Activated T-cell treated with anti-CD3 and anti-CD28 coated beads, Interleukin-2, amount 50 U/mL, for 1 hour (primary cell): Measurements from ENCODE around the gene CPSF4L.
"Not testable (repeated sequence)": the region's sequence is repeated elsewhere in the genome, so short reads cannot be mapped to it uniquely, and the experiment has no call there.

Source experiments
- DNase-seq: peaks from one replicate; pipeline ENCODE4 v3.0.0-alpha.2; 2020

Gene CPSF4L

GRCh38 chr17:73267648-73268537 is 6.2 kb upstream of the CPSF4L start:
- DNase-seq = no peak

GRCh38 chr17:73266796-73267195 is 5.1 kb upstream of the CPSF4L start:
- no peak for DNase-seq

DNA sequence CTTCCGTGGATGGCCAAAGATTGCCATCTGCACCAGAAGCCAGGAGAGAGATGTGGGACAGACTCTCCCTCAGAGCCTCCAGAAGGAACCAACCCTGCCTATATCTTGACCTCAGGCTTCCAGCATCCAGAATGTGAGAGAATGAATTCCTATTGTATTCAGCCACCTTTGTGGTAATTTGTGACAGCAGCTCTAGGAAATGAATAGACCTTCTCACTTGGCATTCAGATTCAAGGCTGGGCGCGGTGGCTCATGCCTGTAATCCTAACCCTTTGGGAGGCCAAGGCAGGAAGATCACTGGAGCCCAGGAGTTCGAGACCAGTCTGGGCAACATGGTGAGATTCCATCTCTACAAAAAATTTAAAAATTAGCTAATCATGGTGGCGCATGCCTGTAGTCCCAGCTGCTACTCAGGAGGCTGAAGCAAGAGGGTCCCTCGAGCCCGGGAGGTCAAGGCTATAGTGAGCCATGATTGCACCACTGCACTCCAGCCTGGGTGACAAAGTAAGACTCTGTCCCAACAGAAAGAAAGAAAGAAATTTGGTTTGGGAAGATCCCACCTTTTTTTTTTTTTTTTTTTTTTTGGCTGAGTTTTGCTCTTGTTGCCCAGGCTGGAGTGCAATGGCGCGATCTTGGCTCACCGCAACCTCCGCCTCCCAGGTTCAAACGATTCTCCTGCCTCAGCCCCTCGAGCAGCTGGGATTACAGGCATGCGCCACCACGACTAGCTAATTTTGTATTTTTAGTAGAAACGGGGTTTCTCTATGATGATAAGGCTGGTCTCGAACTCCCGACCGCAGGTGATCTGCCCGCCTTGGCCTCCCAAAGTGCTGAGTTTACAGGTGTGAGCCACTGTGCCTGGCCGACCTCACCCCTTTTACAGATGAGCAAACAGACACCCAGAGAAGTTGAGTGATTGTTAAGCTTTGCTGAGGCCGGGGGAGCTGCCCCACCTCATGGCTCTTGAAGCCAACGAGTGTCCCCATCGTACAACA is 4.3 kb upstream of the CPSF4L start:
- no peak for DNase-seq

DNA sequence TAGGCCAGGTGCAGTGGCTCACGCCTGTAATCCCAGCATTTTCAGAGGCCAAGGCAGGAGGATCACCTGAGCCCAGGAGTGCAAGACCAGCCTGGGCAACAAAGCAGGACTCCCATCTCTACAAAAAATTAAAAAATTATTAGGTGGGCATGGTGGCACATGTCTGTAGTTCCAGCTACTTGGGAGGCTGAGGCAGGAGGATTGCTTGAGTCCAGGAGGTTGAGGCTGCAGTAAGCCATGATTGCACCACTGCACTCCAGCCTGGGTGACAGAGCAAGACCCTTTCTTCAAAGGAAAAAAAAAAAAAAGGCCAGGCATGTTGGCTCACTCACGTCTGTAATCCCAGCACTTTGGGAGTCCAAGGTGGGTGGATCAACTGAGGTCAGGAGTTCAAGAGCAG is 2.8 kb upstream of the CPSF4L start:
- not testable (repeated sequence) for DNase-seq

DNA sequence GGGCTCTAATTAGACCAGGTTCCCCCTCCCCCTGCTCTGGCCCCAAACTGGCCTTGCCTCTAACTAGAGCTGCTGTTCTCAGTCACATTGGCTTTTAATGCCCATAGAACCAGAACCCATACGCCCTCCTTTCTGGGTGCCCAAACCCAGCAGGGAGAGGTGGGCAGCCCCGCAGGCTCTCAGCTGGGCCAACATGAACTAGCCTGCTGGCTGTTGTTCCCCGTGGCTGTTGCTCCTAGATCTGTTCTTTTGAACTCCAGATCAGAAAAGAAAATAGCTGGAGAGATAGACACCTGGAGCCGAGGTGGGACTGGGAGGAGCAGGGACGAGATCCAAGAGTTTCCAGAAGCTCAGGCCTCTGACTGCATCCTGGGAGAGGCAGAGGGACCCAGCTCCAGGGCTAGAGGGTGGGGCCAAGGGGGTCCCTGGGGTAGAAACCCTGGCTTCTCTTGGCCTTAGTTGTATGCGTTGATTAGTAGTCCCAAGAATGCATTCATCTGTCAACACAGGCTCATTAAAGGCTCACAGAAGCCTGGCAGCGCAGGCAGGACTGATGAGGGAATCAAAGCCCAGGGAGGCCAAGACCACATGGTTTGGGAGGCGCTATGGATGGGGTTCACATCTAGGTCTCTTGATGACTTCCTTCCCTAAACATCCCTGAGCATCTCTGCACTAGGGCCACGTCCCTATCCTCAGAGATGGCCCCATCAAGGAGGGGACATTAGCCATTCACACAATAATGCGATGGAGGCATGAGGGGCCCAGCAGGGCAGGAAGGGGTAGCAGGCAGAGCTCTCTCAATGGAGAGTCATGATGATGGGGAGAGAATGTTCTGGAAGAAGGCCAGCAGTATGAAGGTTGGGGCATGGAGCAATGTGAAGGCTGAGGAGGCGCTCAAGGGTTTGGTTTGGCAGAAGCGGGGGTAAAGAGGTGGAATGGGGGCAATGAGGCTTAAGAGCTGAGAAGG is 1.3 kb upstream of the CPSF4L start:
- no peak for DNase-seq

DNA sequence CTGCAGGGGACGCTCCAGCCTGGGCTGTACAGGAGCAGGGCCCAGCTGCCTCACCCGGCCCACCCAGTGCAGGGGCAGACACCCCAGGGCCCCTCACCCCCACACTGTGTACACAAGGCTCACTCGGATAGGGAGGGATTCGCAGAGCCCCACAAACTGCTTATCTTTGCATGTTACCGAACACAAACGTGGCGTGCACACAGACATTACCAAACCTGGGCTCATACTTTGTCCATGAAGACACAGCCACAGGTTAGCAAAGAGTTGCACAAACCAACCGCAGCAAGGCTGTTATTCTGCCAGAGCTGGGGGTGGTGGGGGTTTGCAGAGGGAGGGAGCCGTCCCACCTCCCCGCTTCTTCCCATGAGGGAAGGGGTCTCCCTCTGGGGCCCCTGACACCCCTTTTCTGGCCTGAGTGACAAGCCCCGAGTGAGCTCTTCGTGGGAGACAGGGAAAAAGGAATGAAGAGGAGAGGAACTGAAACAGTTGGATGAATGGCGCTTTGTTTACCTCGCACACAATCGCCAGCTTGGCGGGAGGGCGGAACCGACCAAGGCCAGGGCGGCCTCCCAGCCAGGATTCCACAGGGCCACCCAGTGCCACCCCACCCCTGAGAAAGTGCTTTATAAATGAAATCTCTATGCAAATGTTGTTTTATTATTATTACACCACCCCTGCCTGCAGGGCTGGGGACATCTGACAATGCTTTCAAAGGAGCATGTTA is 434 bp upstream of the CPSF4L start:
- no peak for DNase-seq

DNA sequence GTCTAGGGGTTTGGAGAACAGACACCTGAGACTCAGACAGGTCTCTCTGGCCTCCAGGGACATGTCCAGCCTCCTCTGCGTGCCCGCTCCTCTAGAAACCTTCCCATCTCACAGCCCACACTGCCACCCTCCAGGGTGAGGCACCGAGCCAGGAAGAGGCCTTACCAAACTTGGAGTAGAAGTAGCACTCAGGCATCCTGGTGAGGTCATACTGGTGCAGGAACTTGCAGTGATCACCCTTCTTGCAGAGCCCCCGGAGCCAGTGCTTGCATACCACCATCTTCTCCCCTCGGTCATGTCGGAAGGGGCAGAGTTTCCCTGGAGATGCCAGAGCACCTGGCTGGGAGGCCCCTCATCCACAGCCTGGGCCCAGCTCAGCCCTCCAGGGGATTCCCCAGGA is 4.2 kb downstream of the CPSF4L start:
- DNase-seq = no peak

DNA sequence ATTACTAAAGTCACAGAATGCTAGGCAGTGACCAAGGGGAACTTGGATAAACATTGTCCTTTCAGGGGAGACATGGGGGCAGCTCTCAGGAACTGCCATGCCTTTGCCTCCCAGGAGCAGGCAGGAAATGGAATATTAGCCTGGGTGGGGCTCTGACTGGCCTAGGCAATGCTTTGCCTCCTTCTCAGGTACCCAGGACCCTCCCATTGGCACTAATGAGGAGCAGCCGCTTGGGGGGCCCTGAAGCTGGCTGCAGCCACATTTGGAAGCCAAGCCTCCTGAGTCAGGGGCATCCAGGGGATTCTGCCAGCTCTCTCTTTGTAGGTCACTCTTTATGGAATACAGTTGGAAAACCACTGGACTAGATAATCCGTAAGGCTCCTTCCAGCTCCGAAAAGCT is 5.5 kb downstream of the CPSF4L start:
- DNase-seq = no peak

GRCh38 chr17:73255671-73256181 is 6.0 kb downstream of the CPSF4L start:
- peak; percentile 68 for DNase-seq

DNA sequence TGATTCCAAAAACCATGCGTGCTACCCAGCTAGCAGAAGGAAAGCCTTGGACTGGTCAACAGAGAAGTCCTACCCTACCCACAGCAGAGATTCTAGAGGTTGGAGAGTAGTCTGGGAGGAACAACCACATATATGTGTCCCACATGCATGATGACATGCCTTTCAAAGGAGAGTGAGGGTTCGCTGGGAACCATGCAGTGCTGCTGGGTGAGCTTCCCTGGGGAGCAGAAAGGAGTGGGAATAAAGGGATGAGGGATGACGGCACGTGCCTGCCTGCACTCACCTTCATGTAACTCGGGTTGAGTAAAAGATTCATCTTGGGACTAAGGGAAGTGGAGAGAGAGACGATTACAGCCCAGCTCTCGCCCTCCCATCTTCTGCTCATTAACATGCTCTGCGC is 9.8 kb downstream of the CPSF4L start:
- DNase-seq = no peak

DNA sequence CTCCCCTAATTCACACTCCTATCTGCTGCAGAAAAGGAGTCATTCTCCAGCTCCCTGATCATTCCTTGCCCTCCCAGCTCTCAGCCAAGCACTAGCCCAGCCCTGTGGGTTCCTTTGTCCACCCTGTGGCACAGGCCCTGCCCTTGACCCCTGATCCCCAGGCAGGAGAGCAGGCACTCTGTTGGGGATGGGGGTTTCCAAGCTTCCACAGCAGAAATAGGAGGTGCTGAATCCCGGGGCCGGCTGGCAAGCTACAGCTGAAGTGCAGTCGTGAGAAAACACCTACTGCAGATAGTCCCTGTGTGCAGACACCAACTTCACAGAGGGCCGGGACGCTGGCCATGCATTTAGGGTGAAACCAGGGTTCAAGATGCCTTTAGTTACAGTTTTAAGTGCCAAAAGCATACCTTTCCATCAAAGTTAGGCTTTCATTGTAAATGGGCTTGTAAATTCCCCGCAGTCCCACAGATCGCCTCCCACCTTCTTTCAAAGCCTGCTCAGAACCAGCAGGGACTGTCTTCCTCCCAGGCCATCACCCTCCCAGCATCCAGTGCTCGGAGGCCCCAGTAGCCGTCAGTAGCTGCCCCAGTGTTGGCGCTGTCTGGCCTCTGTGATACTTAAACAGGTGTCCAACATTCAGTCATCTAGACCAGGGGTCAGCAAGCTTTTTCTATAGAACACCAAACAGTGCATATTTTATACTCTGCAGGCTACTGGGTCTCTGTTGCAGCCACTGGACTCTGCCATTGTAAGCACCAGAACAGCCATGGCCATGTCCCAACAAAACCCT is 10.6 kb downstream of the CPSF4L start:
- no peak for DNase-seq

GRCh38 chr17:73249700-73250099 is 12.0 kb downstream of the CPSF4L start:
- DNase-seq = no peak

- no peak for DNase-seq
Observed at GRCh38 chr17:73248532-73248931, 13.1 kb downstream of the CPSF4L start.

- DNase-seq = no peak
Observed at GRCh38 chr17:73247726-73248125, 14.0 kb downstream of the CPSF4L start.

DNA sequence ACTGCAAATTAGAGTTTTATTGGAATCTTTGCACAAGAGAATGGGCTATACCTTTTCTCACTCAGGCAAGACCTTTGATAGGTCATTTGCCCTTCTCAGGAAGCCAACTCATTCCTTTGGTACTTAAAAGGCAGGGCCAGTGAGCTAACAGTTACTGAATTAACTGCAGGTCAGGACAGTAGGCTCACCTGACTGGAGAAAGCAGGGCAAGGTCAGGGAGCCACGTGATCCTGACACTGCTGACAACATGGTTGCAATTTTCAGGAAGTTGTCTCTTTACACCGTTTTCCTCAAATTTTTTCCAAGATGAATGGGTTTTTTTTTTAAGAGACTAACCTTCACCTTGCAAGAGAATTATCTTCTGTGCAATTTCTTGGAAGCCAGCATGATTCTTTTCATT is 21.1 kb downstream of the CPSF4L start:
- no peak for DNase-seq

DNA sequence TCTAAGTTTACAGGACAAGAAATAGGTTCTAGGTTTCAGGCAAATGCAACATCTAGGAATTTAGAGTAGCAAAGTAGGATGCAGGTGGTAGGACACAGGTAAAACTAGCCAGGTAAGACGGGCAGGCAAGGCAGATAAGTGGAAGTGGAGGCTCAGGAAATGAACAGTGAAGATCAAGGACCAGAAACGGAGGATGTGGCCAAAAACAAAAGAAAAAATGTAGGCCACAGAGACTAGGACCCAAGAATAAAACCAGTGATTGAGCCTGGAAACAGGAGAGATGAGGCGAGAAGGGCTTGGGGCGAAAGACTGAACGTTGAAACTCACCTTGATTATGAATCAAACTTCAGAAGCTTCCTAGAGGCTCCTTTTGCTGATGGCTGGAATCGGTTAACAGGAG is 24.0 kb downstream of the CPSF4L start:
- DNase-seq = no peak

DNA sequence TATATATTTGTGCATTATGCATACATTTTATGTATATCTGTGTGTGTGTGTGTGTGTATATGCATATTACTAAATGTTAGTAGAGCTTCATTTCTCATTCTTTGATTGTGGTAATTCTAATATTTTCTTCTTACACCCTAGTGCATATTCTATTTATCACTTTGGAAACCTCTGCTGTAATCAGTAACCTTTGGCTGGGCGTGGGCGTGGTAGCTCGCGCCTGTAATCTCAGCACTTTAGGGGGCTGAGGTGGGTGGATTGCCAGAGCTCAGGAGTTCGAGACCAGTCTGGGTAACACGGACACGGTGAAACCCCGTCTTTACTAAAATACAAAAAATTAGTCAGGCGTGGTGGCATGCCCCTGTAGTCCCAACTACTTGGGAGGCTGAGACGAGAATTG is 26.9 kb downstream of the CPSF4L start:
- no peak for DNase-seq

GRCh38 chr17:73232587-73233373 is 28.9 kb downstream of the CPSF4L start:
- DNase-seq = no peak

- DNase-seq = peak; percentile 98
Observed at GRCh38 chr17:73231841-73232586, 29.7 kb downstream of the CPSF4L start.
